ENCODE data around the gene ITIH5.

Gene ITIH5

DNA sequence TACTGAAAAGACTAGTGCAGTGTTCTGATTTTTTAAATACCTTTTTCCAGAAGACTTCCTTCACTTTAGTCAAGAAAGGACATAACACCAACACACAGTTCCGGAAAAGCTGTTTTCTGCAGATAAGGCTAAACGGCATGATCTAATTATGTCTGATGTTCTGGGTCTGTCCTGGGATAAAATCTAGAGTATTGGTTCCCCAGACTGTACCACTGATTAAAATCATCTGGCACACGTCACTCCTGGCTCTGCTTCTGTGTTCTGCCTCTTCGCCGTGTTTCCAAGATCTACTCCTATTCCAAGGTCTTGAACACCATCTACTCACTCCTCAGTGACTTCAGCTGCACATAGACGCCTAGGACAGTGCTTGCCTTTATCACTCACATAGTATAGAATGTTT is 155.2 kb downstream of the ITIH5 start:
- DNase-seq, result no peak

Measured in stimulated activated naive CD4-positive, alpha-beta T cell treated with Interleukin-2 at 50 U/mL for 16 hours (primary cell).